ENCODE data around the gene EFNA4.

EFNA4 gene

GRCh38 chr1:155108296-155108695 lies 44.8 kb downstream of the EFNA4 start:
- no peak overlapping the region for H4K8ac ChIP-seq (ENCODE audit: low read length)
- H2BK120ac ChIP-seq (ENCODE audit: low read depth, low read length): no peak overlapping the region
- H2AK5ac ChIP-seq (ENCODE audit: low read length, severe bottlenecking): no peak overlapping the region
- DNase-seq: no peak
- no peak overlapping the region for H2AFZ ChIP-seq (ENCODE audit: low read depth, low read length)
- H3K79me1 ChIP-seq (replicated peaks; ENCODE audit: low read length, poor library complexity, severe bottlenecking): no peaks in the 10 kb centered on the region
- no peak overlapping the region for H3K4me3 ChIP-seq (ENCODE audit: insufficient read depth in 1 of 2, low read depth in 1 of 2, low read length in 2 of 2)
- no peaks in the 10 kb centered on the region for H3K9me3 ChIP-seq (ENCODE audit: control insufficient read depth, low read length)
- no peak overlapping the region for H3K18ac ChIP-seq (ENCODE audit: low read depth in 1 of 2, low read length in 2 of 2)
- H4K91ac ChIP-seq (ENCODE audit: low read length): no peak overlapping the region
- WGBS: 87% methylated on average over 5 of the region's 5 CpGs
- no peak overlapping the region for H3K4ac ChIP-seq (ENCODE audit: low read depth in 1 of 2, low read length in 2 of 2)
- H3K27me3 ChIP-seq (ENCODE audit: control insufficient read depth in 1 of 2, insufficient read depth in 1 of 2, low read length in 2 of 2): peaks cover 38 to 55% of the 10 kb centered on the region in 2 experiments
- no peak overlapping the region for H3K9ac ChIP-seq (ENCODE audit: low read length)
- H3K23ac ChIP-seq (ENCODE audit: low read length in 2 of 2): no peak overlapping the region
- H3K4me2 ChIP-seq (ENCODE audit: low read length, poor library complexity, severe bottlenecking): no peak overlapping the region
- no peak overlapping the region for H2BK15ac ChIP-seq (ENCODE audit: low read depth, poor library complexity, severe bottlenecking)
- H3K4me1 ChIP-seq (ENCODE audit: control insufficient read depth, insufficient read depth, low read depth, low read length): no peaks in the 10 kb centered on the region
- no peak overlapping the region for H3K14ac ChIP-seq (ENCODE audit: low read length in 2 of 2)
- no peak overlapping the region for H3K27ac ChIP-seq (ENCODE audit: low read length, poor library complexity, severe bottlenecking)
- no peaks in the 10 kb centered on the region for H3K36me3 ChIP-seq (ENCODE audit: control insufficient read depth in 1 of 2, insufficient read depth in 2 of 2, low read depth in 1 of 2, low read length in 2 of 2)
- no peak overlapping the region for H2BK5ac ChIP-seq (ENCODE audit: low read depth, low read length, poor library complexity, severe bottlenecking)
- no peak overlapping the region for H2BK12ac ChIP-seq (ENCODE audit: low read length in 2 of 2)

- no peaks in the 10 kb centered on the region for H3K9me3 ChIP-seq (ENCODE audit: control insufficient read depth, low read length)
- whole genome bisulfite sequencing: 88% methylated on average over 6 of the region's 8 CpGs
- no peaks in the 10 kb centered on the region for H3K4me1 ChIP-seq (ENCODE audit: control insufficient read depth, insufficient read depth, low read depth, low read length)
- DNase-seq: no peak
- no peak overlapping the region for H3K4me2 ChIP-seq (ENCODE audit: low read length, poor library complexity, severe bottlenecking)
- no peak overlapping the region for H2BK12ac ChIP-seq (ENCODE audit: low read length in 2 of 2)
- no peak overlapping the region for H2BK120ac ChIP-seq (ENCODE audit: low read depth, low read length)
- H3K23ac ChIP-seq (ENCODE audit: low read length in 2 of 2): no peak overlapping the region
- H3K4me3 ChIP-seq (ENCODE audit: insufficient read depth in 1 of 2, low read depth in 1 of 2, low read length in 2 of 2): no peak overlapping the region
- H3K27ac ChIP-seq (ENCODE audit: low read length, poor library complexity, severe bottlenecking): no peak overlapping the region
- H3K9ac ChIP-seq (ENCODE audit: low read length): no peak overlapping the region
- H3K36me3 ChIP-seq (ENCODE audit: control insufficient read depth in 1 of 2, insufficient read depth in 2 of 2, low read depth in 1 of 2, low read length in 2 of 2): no peaks in the 10 kb centered on the region
- no peak overlapping the region for H2AFZ ChIP-seq (ENCODE audit: low read depth, low read length)
- H2AK5ac ChIP-seq (ENCODE audit: low read length, severe bottlenecking): no peak overlapping the region
- H3K14ac ChIP-seq (ENCODE audit: low read length in 2 of 2): no peak overlapping the region
- H3K4ac ChIP-seq (ENCODE audit: low read depth in 1 of 2, low read length in 2 of 2): no peak overlapping the region
- H2BK5ac ChIP-seq (ENCODE audit: low read depth, low read length, poor library complexity, severe bottlenecking): no peak overlapping the region
- H4K8ac ChIP-seq (ENCODE audit: low read length): no peak overlapping the region
- no peak overlapping the region for H4K91ac ChIP-seq (ENCODE audit: low read length)
- H3K79me1 ChIP-seq (replicated peaks; ENCODE audit: low read length, poor library complexity, severe bottlenecking): no peaks in the 10 kb centered on the region
- peaks cover 31 to 51% of the 10 kb centered on the region in 2 experiments for H3K27me3 ChIP-seq (ENCODE audit: control insufficient read depth in 1 of 2, insufficient read depth in 1 of 2, low read length in 2 of 2)
- no peak overlapping the region for H3K18ac ChIP-seq (ENCODE audit: low read depth in 1 of 2, low read length in 2 of 2)
- no peak overlapping the region for H2BK15ac ChIP-seq (ENCODE audit: low read depth, poor library complexity, severe bottlenecking)
Observed at GRCh38 chr1:155110381-155110780, 46.8 kb downstream of the EFNA4 start.

GRCh38 chr1:155110826-155111225 lies 47.3 kb downstream of the EFNA4 start:
- Histone ChIP-seq H2BK5ac (ENCODE audit: low read depth, low read length, poor library complexity, severe bottlenecking) (no peak overlapping the region), H3K14ac (ENCODE audit: low read length in 2 of 2) (no peak overlapping the region)

GRCh38 chr1:155113450-155113980 lies 50.0 kb downstream of the EFNA4 start:
- H4K91ac ChIP-seq (ENCODE audit: low read length): no peak overlapping the region

More at GRCh38 chr1:155110826-155111225, 47.3 kb downstream of the EFNA4 start:
- H3K4ac ChIP-seq (ENCODE audit: low read depth in 1 of 2, low read length in 2 of 2): no peak overlapping the region
- H2BK15ac ChIP-seq (ENCODE audit: low read depth, poor library complexity, severe bottlenecking): no peak overlapping the region
- no peaks in the 10 kb centered on the region for H3K9me3 ChIP-seq (ENCODE audit: control insufficient read depth, low read length)
- no peak overlapping the region for H3K9ac ChIP-seq (ENCODE audit: low read length)
- no peak overlapping the region for H3K27ac ChIP-seq (ENCODE audit: low read length, poor library complexity, severe bottlenecking)
- no peak overlapping the region for H4K91ac ChIP-seq (ENCODE audit: low read length)
- no peak overlapping the region for H2AFZ ChIP-seq (ENCODE audit: low read depth, low read length)
- peaks cover 26 to 49% of the 10 kb centered on the region in 2 experiments for H3K27me3 ChIP-seq (ENCODE audit: control insufficient read depth in 1 of 2, insufficient read depth in 1 of 2, low read length in 2 of 2)
- H3K23ac ChIP-seq (ENCODE audit: low read length in 2 of 2): no peak overlapping the region
- no peak for DNase-seq
- whole genome bisulfite sequencing: 73% methylated on average over 7 of the region's 8 CpGs
- H3K4me2 ChIP-seq (ENCODE audit: low read length, poor library complexity, severe bottlenecking): no peak overlapping the region
- H2AK5ac ChIP-seq (ENCODE audit: low read length, severe bottlenecking): no peak overlapping the region
- no peaks in the 10 kb centered on the region for H3K4me1 ChIP-seq (ENCODE audit: control insufficient read depth, insufficient read depth, low read depth, low read length)
- no peak overlapping the region for H4K8ac ChIP-seq (ENCODE audit: low read length)
- no peaks in the 10 kb centered on the region for H3K36me3 ChIP-seq (ENCODE audit: control insufficient read depth in 1 of 2, insufficient read depth in 2 of 2, low read depth in 1 of 2, low read length in 2 of 2)
- H3K4me3 ChIP-seq (ENCODE audit: insufficient read depth in 1 of 2, low read depth in 1 of 2, low read length in 2 of 2): no peak overlapping the region
- no peak overlapping the region for H2BK120ac ChIP-seq (ENCODE audit: low read depth, low read length)
- H3K18ac ChIP-seq (ENCODE audit: low read depth in 1 of 2, low read length in 2 of 2): no peak overlapping the region
- no peak overlapping the region for H2BK12ac ChIP-seq (ENCODE audit: low read length in 2 of 2)
- no peaks in the 10 kb centered on the region for H3K79me1 ChIP-seq (replicated peaks; ENCODE audit: low read length, poor library complexity, severe bottlenecking)

More at GRCh38 chr1:155113450-155113980, 50.0 kb downstream of the EFNA4 start:
- Histone ChIP-seq H3K27me3 (ENCODE audit: control insufficient read depth in 1 of 2, insufficient read depth in 1 of 2, low read length in 2 of 2) (peaks cover 21 to 47% of the 10 kb centered on the region in 2 experiments), H3K4me1 (ENCODE audit: control insufficient read depth, insufficient read depth, low read depth, low read length) (no peaks in the 10 kb centered on the region), H2BK15ac (ENCODE audit: low read depth, poor library complexity, severe bottlenecking) (no peak overlapping the region), H2AFZ (ENCODE audit: low read depth, low read length) (no peak overlapping the region), H3K23ac (ENCODE audit: low read length in 2 of 2) (no peak overlapping the region), H2AK5ac (ENCODE audit: low read length, severe bottlenecking) (no peak overlapping the region), H3K4ac (ENCODE audit: low read depth in 1 of 2, low read length in 2 of 2) (no peak overlapping the region), H3K27ac (ENCODE audit: low read length, poor library complexity, severe bottlenecking) (no peak overlapping the region), H3K79me1 (replicated peaks; ENCODE audit: low read length, poor library complexity, severe bottlenecking) (no peaks in the 10 kb centered on the region), H3K14ac (ENCODE audit: low read length in 2 of 2) (no peak overlapping the region), H3K18ac (ENCODE audit: low read depth in 1 of 2, low read length in 2 of 2) (no peak overlapping the region), H2BK5ac (ENCODE audit: low read depth, low read length, poor library complexity, severe bottlenecking) (no peak overlapping the region), H2BK120ac (ENCODE audit: low read depth, low read length) (no peak overlapping the region), H3K9me3 (ENCODE audit: control insufficient read depth, low read length) (no peaks in the 10 kb centered on the region), H3K36me3 (ENCODE audit: control insufficient read depth in 1 of 2, insufficient read depth in 2 of 2, low read depth in 1 of 2, low read length in 2 of 2) (no peaks in the 10 kb centered on the region), H3K4me3 (ENCODE audit: insufficient read depth in 1 of 2, low read depth in 1 of 2, low read length in 2 of 2) (no peak overlapping the region), H3K4me2 (ENCODE audit: low read length, poor library complexity, severe bottlenecking) (no peak overlapping the region), H2BK12ac (ENCODE audit: low read length in 2 of 2) (no peak overlapping the region), H4K8ac (ENCODE audit: low read length) (no peak overlapping the region), H3K9ac (ENCODE audit: low read length) (no peak overlapping the region)
- WGBS: 75% methylated on average over 4 of the region's 5 CpGs
- no peak for DNase-seq

Measured in mesenchymal stem cell (in vitro differentiated cells and primary cell).